Retinal pigment epithelial cell (primary cell): ENCODE data around the gene UGT1A10.

ENCODE experiments used
- DNase-seq: peaks from one replicate; pipeline ENCODE4 v3.0.0-alpha.2; 2010; ENCODE audit warnings: low read depth
- H3K4me3 ChIP-seq: 2 replicates; pipeline ENCODE4 v1.5.1; 2011; ENCODE audit warnings: mild to moderate bottlenecking, low read length, control low read depth, moderate library complexity
- TF ChIP-seq, protein P1 (sequence below): conservative IDR thresholded peaks from 2 replicates; pipeline ENCODE4 v1.5.1; 2011; ENCODE audit warnings: low read depth, low read length, control low read depth, inconsistent platforms

The UGT1A10 gene

DNA sequence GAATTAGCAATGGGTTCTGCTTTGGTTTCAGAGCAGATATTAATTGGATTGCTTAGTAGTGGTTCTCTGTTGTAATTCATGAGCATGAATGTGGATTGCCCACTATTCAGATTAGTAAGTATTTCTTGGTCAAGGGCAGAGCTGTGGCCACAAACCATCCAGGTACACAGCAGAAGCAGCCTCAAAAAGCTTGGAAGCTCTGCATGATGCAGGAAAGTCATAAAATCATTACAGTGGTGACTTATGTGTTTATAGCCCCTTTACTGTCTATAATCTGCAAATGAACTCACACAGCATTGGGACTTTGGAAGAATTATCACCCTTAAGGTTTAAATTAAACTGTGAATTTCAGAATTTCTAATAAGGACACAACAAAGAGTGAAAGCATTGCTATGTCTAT, 121.9 kb downstream of the UGT1A10 start:
- DNase-seq: no peak
- no peak overlapping the region for H3K4me3 ChIP-seq
- TF ChIP-seq, protein P1, sequence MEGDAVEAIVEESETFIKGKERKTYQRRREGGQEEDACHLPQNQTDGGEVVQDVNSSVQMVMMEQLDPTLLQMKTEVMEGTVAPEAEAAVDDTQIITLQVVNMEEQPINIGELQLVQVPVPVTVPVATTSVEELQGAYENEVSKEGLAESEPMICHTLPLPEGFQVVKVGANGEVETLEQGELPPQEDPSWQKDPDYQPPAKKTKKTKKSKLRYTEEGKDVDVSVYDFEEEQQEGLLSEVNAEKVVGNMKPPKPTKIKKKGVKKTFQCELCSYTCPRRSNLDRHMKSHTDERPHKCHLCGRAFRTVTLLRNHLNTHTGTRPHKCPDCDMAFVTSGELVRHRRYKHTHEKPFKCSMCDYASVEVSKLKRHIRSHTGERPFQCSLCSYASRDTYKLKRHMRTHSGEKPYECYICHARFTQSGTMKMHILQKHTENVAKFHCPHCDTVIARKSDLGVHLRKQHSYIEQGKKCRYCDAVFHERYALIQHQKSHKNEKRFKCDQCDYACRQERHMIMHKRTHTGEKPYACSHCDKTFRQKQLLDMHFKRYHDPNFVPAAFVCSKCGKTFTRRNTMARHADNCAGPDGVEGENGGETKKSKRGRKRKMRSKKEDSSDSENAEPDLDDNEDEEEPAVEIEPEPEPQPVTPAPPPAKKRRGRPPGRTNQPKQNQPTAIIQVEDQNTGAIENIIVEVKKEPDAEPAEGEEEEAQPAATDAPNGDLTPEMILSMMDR: no peak

DNA sequence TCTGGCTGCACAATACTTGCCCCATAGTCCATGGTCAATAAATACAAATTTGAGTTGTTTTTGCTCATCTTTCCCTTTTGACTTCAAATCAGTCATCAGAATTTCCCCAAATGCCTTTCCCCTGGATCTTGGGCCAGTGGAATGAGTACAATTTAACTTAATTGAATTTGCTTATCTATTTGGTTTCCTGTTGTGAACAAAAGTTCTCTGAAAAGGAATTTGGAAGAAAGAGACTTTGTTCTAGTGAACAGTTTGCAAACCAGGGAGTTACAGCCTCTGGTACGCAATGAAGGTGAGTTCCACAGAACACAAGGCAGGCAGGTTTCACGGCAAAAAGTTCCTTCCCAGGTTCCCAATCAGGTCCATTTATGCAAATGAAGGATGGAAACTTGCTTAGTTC, 122.6 kb downstream of the UGT1A10 start:
- H3K4me3 ChIP-seq: no peak overlapping the region
- TF ChIP-seq, protein P1: no peak
- DNase-seq: no peak

DNA sequence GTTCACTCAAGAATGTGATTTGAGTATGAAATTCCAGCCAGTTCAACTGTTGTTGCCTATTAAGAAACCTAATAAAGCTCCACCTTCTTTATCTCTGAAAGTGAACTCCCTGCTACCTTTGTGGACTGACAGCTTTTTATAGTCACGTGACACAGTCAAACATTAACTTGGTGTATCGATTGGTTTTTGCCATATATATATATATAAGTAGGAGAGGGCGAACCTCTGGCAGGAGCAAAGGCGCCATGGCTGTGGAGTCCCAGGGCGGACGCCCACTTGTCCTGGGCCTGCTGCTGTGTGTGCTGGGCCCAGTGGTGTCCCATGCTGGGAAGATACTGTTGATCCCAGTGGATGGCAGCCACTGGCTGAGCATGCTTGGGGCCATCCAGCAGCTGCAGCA, 123.8 kb downstream of the UGT1A10 start, which contains the start of gene UGT1A1:
Gene UGT1A1 (plus strand): TSS at position 228 of the 400 bp plus-strand sequence. CDS start 18 bp downstream, at position 246.
- TF ChIP-seq, protein P1: no peak
- DNase-seq: no peak
- H3K4me3 ChIP-seq: no peak within 1 kb of the TSS

DNA sequence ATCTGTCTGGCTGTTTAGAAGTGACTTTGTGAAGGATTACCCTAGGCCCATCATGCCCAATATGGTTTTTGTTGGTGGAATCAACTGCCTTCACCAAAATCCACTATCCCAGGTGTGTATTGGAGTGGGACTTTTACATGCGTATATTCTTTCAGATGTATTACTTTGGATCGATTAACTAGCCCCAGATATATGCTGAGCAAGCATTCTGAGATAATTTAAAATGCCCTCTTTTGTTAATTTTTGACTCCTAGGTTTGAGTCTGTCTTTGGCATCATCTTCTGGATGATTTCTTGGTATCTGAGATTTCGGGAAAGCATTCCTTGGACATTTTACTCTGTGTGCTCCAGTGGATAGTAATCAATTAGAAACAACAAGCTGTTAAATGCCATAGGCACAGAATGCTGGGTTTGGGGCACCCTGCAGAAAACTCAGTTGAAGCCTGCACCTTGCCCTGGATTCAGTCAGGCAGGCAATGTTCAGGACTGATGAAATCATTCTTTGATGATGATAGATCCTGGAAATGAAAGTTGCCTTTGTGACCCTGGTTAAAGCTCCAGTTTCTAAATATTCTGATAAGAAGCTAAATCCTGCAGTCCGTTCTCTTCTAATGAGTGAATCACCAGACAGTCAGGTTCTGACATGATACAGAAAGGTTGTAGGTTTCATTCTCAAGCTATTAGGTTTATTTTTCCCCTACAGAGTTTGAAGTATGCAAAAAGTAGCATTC, 125.0 kb downstream of the UGT1A10 start:
- DNase-seq: no peak
- TF ChIP-seq, protein P1: no peak
- H3K4me3 ChIP-seq: no peak overlapping the region

- TF ChIP-seq, protein P1: no peak
- DNase-seq: no peak
- H3K4me3 ChIP-seq: no peak overlapping the region
These were observed 128.0 kb downstream of the UGT1A10 start for GRCh38 chr2:233764264-233764663.

DNA sequence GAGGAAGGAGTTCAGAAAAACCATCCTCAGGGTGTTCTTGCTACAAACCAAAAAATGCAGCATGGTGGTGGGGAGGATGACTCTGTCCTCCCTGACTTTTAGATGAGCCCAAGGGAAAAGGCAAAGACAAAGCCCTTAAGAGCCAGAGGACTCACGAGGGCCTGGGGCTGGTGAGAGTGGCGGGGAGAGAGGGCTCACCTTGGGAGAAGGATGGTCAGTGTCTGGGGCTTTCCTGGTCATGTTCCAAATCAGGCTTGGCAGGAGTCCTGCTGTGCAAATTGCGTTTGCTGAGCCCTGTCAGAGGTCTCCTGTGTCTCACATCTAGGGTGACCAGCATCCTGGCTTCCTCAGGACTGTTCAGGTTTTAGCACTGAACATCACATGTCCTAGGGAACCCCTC, 128.5 kb downstream of the UGT1A10 start:
- no peak overlapping the region for H3K4me3 ChIP-seq
- TF ChIP-seq, protein P1: no peak
- no peak for DNase-seq

- TF ChIP-seq, protein P1: no peak
- DNase-seq: no peak
- H3K4me3 ChIP-seq: no peak overlapping the region
These were observed 130.2 kb downstream of the UGT1A10 start for GRCh38 chr2:233766416-233766815.
